ENCODE data around the gene GPR155. TPM values are rescaled to one million over a fixed set of nuclear protein-coding genes. Genes with fewer than 3 reads are reported as not detected.

Gene GPR155, protein sequence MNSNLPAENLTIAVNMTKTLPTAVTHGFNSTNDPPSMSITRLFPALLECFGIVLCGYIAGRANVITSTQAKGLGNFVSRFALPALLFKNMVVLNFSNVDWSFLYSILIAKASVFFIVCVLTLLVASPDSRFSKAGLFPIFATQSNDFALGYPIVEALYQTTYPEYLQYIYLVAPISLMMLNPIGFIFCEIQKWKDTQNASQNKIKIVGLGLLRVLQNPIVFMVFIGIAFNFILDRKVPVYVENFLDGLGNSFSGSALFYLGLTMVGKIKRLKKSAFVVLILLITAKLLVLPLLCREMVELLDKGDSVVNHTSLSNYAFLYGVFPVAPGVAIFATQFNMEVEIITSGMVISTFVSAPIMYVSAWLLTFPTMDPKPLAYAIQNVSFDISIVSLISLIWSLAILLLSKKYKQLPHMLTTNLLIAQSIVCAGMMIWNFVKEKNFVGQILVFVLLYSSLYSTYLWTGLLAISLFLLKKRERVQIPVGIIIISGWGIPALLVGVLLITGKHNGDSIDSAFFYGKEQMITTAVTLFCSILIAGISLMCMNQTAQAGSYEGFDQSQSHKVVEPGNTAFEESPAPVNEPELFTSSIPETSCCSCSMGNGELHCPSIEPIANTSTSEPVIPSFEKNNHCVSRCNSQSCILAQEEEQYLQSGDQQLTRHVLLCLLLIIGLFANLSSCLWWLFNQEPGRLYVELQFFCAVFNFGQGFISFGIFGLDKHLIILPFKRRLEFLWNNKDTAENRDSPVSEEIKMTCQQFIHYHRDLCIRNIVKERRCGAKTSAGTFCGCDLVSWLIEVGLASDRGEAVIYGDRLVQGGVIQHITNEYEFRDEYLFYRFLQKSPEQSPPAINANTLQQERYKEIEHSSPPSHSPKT
- 1.8 and 2.8 TPM in 2 replicates for total RNA-seq

DNA sequence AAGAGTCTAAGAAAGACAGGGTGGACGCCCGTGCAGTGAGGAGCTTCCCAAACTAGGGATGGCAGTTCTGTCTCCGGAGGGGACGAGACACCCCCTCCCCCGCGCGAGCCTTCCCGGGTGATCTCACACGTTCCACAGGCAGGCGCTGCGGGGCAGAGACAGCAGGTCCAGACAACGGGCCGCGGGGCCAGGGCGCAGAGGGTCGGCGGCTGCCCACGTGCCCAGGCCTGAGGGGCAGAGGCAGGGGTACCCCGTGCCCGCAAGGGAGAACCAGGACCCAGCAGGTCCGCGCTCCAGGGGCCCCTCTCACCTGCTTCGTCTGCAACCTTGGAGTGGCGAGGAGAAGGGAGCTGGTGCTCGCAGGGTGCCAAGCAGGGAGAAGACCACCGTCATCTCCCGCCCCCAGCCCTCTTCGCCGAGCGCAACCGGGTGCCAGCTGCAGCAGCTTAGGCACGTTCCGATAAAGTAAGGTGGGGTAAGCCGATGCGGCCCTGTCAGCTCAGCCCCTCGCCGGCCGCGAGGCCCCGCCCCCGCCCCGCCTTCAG, at the start of gene GPR155:
GPR155 (minus strand) TSS at position 467 of the 545 bp plus-strand sequence. CDS start 5,073 bp downstream, outside the sequence.

DNA sequence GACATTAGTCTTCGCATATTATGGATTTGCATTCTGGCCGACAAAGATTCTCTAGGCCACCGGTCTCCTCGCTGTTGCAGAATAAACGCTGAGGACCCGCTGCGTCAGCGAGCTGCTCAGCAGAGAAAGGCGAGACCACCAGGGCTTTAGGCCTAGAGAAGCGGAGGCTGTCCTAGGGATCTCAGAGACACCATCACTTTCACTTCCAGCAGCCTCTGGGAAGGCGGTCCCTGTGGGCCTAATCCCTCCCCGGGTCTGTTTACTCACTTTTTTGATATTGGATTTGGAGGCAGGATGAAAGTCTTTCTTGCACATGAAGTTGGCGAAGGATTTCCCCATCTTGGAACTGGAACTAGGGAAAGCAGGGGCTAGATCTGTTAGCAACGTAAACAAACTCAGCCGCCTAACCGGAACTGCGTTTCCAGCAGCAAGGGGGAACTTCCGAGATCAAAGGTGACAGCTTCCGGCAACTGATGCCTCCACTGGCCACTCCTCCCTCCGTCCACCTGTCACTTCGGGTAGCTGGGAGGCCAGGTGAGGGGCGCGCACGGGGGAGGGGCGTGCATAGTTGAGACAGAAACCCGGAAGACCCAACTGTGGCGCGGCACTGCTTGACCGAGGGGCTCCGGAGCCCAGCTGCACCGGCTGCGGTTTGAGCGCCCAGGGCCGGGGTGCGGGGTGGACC, 91.4 kb downstream of the GPR155 start, which contains the start of gene SCRN3:
SCRN3 (plus strand) TSS at position 447 of the 685 bp plus-strand sequence. CDS start 2,554 bp downstream, outside the sequence.

Other genes with a start within 250 kb of the GPR155 start
- gene OLA1, start 238.5 kb downstream of the GPR155 start, total RNA-seq: 45.1 and 73.2 TPM in 2 replicates
- gene SP9, start 152.1 kb downstream of the GPR155 start, total RNA-seq: not detected in 2 replicates
- 7.1 and 10.3 TPM in 2 replicates for gene SCRN3, start 91.3 kb downstream of the GPR155 start, total RNA-seq
- gene WIPF1, start 110.8 kb upstream of the GPR155 start, total RNA-seq: 6.7 and 10.6 TPM in 2 replicates

All from mesangial cell (primary cell).